GDM1 (cell line): Measurements from ENCODE around the gene GUCY1A2.
"Not testable (repeated sequence)": the region's sequence is repeated elsewhere in the genome, so short reads cannot be mapped to it uniquely, and the experiment has no call there.

ENCODE experiments used
- DNase-seq: peaks from one replicate; lab custom pipeline; 2025; lab: John Stamatoyannopoulos, UW

GUCY1A2 gene

DNA sequence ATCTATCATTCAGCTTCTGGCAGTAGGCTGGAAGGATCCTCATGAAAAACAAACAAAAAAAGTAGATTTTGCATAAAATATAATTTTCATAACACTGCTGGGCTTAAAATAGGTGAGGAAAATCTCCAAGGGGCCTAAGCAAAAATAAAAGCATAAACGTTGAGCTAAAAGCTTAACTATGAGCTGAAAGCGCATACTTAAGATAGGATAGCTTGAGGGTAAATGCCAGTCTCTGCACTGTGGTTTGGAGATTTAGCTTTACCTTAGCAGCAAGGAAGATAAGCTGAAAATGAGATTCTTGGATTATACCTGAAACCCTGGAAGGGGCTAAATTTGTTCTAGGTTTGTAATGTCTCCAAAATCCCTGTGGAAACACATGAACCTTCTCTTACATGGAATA lies 183.7 kb downstream of the GUCY1A2 start:
- no peak for DNase-seq

- no peak for DNase-seq
Measured at GRCh38 chr11:106828976-106829375, 189.3 kb downstream of the GUCY1A2 start.

DNA sequence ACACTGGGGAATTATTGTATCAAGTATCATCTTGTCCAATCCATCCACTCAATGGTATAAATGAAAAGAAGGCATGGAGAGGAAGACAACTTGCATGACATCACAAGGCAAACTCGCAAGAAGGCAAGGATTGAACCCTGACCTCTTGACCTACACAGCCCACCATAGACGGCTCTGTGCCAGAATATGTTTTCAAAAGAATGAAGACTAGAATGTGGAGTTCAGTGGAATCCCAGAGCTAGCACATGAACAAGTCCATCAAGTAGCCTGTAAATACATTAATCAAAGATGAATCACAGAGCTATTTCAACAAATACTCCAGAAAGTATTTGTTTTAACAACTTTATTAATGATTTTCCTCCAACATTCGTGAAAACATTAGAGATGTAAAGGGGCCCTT lies 189.7 kb downstream of the GUCY1A2 start:
- no peak for DNase-seq

- no peak for DNase-seq
Measured at GRCh38 chr11:106827687-106828086, 190.6 kb downstream of the GUCY1A2 start.

DNA sequence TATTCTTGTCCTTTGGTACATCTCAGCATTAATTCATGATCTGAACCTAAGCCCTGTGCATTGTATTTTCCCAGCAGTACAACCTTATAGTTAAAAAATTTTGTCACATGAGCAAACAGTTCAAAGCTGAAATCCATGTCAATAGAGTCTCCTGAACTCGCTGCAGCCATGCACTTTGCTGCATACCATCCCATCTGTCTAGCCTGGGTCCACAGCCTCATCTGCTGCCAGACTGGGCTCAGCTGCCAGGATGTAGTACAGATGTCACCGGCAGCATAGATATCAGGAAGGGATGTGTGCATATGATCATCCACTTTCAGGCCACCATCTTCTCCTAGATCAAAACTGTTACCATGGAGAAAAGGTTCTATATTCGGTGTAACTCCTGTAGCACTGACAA lies 191.7 kb downstream of the GUCY1A2 start:
- DNase-seq: not testable (repeated sequence)

GRCh38 chr11:106821826-106822225 lies 196.4 kb downstream of the GUCY1A2 start:
- DNase-seq: no peak

DNA sequence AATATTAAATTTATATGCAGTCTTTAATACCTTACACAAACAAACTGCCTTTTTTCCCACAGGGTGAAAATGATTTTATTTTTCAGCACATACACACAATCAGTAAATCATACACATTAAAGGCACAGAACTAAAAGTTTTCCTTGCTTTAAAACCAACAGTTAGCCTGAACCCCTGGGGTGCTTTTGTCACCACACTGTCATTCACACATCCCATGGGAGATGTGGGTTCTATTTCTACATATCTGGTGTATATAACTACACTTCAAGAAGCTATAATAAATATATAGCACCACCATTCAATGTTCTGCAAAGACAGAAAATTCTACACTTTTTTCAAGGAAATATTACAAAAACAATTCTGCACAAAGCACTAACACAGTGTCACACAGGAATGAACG lies 197.0 kb downstream of the GUCY1A2 start:
- no peak for DNase-seq

DNA sequence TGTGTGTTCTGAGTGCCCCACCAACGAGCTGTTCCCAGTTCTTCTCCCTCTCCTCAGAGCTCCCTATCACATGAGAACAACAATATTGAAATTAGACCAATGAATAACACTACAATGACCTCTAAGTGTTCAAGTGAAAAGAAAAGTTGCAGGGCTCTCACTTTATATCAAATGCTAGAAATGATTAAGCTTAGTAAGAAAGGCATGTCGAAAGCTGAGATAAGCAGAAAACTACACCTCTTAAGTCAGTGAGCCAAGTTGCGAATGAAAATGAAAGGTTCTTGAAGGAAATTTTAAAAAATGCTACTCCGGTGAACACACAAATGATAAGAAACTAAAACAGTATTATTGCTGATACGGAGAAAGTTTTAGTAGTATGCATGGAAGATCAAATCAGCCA lies 199.8 kb downstream of the GUCY1A2 start:
- no peak for DNase-seq

DNA sequence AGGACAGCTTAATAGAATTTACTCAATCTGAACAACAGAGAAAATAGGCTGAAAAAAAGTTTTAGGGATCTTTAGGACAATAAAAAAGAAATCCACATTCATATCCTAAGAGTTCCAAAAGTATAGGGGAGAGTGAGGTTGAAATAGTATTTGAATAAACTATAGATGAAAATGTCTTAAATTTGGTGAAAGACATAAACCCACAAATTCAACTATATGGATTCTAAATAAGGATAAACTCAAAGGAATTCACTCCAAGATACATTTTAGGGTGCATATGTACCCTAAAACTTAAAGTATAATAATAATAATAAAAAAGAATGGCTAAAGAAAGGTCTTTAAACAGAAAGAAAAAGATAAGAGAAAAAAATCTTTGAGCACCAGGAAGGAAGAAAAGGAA lies 203.1 kb downstream of the GUCY1A2 start:
- DNase-seq: no peak

- DNase-seq: no peak
Measured at GRCh38 chr11:106813806-106814205, 204.5 kb downstream of the GUCY1A2 start.

GRCh38 chr11:106794058-106794457 lies 224.2 kb downstream of the GUCY1A2 start:
- no peak for DNase-seq

DNA sequence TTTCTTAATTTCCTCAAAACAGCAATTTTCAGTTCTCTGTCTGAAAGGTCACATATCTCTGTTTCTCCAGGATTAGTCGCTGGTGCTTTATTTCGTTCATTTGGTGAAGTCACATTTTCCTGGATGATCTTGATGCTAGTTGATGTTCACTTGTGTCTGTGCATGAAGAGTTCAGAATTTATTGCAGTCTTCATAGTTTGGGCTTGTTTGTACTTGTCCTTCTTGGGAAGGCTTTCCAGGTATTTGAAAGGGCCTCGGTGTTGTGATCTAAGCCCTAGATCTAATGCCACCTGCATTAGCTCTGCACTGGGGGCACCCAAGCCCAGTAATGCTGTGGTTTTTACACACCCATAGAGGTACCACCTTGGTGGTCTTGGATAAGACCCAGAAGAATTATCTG lies 228.9 kb downstream of the GUCY1A2 start:
- DNase-seq: no peak

GRCh38 chr11:106787454-106787853 lies 230.8 kb downstream of the GUCY1A2 start:
- DNase-seq: no peak

DNA sequence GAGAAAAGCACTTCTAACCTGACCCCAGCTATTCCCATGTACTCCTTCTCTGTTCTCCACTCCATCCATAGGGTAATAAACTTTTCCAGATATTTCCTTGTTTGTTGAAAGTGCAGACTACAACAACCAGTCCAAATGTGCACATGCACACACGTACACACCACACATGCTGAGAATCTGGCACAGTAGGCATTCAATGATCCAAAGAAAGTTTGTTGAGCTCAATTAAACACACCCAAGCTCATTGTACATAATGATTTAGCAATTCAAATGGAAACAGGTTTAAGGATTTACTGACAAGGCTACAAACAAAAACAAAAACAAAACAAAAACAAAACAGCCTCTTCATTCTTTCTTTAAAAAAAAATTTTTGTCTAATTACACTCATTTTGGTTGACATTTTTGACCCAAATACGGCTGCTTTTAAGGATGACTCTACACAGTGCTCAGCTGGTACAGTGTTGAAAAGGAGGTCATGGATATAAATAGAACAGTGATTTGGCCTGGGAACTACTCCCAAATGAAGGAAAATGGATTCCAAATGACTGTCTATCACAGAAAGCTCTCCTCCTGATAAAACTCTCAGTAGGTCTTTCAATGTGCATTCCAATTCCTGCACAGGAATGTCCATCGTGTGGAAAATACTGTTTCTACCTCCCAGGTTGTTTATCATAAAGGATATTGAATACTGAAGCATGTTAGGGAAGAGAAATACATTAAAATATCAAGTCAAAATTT lies 232.2 kb downstream of the GUCY1A2 start:
- DNase-seq: no peak

GRCh38 chr11:106777302-106777701 lies 241.0 kb downstream of the GUCY1A2 start:
- DNase-seq: not testable (repeated sequence)

DNA sequence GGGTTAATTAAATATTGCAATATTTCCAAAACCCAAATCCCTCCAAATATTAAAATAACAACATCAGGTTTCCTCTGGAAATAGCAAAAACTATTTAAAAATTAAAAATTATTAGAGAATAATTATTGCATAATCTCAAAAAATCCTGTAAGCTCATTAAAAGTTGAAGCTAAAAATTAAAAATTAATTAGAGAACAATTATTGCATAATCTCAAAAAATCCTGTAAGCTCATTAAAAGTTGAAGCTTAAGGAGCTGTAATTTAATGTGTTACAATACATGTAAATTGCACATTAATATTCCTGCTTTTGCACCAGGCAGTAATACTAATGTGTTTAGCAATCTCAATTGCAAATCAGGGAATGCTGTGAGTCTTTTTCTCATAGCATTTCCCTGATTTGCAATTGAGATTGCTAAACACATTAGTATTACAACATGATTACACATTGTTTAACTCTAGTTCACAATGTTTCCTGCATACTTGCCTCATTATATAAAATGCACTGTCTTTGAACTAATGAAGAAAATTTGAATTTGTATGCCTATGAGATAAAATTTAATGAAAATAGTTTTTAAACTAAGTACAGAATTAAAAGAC lies 247.7 kb downstream of the GUCY1A2 start:
- no peak for DNase-seq

DNA sequence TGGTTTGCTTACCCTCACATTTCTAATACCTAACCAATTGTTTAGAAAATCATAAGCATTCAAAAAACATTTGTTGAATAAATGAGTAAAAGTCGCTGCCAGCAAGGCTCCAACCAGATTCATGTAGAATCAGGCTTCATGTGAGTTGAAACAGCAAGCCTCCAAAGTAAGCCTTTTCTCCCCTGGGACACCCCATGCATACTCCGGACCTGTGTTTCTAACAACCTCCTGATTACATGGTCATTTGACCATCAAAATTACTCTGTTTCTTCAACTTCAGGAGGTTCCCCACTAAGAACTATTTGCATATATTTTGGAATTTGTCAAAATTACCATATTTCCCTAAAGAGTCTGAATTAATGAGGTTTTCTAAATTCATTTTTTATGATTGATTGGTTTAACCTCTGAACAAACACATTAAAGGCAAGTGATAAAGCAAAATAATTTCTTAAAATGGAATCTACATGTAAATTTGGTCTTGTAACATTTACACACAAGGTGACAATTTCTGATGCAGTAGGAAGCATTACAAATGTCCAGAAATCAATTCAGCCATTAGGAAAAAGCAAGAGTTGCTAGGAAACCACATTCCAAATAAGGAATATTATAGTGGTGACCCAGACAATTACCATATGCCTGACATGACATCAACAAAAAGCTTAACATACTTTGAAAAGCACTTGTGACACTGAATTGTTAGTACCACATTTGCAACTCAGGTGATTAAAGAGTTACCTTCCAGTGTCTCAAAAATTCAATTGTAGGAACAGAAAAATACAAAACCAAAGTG lies 252.6 kb downstream of the GUCY1A2 start:
- DNase-seq: no peak

GRCh38 chr11:106763501-106763900 lies 254.8 kb downstream of the GUCY1A2 start:
- DNase-seq: no peak

- no peak for DNase-seq
Measured at GRCh38 chr11:106761745-106762144, 256.5 kb downstream of the GUCY1A2 start.

- no peak for DNase-seq
Measured at GRCh38 chr11:106761240-106761639, 257.0 kb downstream of the GUCY1A2 start.

DNA sequence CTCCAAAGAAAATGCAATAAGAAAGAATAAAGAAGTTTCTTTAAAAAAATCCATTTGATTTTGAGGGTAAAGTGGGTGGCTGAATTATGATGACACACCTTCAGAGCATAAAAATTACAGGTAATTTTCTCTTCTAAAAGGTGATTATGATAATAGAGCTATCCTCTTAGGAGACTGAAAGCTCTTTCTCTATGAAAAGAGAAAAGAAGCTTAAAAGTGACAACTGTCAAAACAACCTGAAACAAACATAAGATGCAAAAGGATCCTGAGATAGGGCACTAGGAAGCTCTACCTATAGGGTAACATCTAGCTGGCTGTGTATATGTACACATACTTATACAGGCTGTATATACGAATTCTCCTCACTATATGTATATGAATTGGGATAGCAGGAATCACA lies 270.2 kb downstream of the GUCY1A2 start:
- no peak for DNase-seq

DNA sequence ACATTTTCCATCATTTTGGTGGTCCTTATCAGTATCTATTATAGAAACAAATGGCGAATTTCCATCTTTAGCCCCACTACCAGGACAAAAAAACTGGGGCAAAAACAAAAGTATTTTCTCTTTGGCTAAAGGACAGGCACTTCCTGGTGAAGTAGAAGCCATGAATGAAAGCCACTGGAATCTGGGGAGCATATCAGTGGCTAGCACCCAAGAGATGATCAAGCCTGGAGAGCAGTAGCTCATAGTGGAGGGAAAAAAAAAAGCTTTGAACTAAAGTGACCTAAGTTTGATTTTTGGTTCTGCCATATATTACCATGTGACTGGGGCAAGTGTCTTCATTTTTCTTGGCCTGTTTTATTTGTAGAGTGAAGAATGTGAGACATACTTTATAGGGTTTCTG lies 272.3 kb downstream of the GUCY1A2 start:
- no peak for DNase-seq

DNA sequence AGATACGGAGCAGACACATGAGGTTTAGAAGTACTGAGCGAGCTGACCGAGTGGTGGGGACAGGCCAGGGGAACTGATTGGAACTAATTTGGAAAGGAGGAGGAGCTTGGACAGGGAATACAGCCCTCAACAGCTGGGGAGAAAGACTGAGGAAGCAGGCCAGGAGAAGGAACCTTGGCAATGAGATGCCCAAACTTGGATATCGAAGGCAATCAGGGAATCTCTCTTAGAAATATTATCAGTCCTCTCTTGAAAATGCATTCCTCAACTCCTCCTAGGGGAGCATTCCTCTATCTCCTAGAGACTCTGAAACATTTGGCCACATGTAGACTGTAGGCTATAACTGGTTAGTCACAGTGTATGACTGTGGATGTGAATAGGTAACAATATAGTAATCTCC lies 284.6 kb downstream of the GUCY1A2 start:
- no peak for DNase-seq
